GM12891 (cell line): Measurements from ENCODE around the gene ACAP1.

Experiments
- POLR2A ChIP-seq: IDR thresholded peaks from 2 replicates; pipeline ENCODE4 v1.6.1; 2011; ENCODE audit warnings: low read depth, low read length, control low read depth
- POLR2AphosphoS5 ChIP-seq: IDR thresholded peaks from 2 replicates; pipeline ENCODE4 v1.6.1; 2011; ENCODE audit warnings: low read depth, low read length, control low read depth
- POU2F2 ChIP-seq: IDR thresholded peaks from 2 replicates; pipeline ENCODE4 v1.6.1; 2011; ENCODE audit warnings: low read depth, mild to moderate bottlenecking, control low read depth, low read length, moderate library complexity
- SPI1 ChIP-seq: IDR thresholded peaks from 2 replicates; pipeline ENCODE4 v1.6.1; 2011; ENCODE audit warnings: low read depth, low read length, control low read depth
- TAF1 ChIP-seq: IDR thresholded peaks from 2 replicates; pipeline ENCODE4 v1.6.1; 2011; ENCODE audit warnings: low read depth, low read length, control low read depth

DNA sequence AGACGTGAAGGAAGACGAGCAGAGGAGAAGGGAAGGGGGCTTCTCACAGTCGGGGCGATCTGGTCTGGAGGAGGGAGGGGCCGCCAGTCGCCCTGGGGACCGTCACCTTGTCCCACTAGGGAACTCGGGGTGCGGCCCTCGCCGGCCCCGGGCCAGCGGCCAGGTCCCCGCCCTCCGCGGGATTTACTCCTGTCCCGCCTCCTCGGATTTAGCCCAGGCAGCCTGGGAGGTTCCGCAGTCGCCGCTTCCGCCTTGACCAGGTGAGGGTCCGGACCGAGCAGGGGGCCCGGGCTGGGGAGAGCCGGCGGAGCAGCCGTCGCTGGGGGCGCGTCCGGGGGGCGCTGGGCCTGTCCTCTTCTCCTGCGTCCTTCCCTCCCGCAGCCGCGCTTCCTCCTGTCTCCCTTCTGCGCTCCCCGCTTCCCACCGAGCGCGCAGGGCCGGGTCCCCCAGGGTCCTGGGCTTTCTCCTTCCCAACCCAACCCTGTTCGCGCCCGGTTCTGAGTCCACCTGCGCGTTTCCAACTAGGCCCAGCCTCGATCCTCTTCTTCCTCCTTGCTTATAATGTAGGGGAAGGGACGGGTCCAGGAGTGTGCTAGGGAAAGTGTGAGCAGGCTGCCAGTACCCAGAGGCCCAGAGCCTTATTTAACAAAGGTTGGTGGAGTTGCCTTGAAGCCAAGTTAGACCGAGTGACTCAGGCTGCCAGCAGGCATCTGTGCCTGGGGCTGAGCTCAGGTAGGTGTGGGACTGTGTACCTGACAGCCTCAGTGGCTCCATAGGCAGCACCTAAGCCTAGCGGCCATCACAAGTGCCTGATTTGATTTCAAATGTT, 44.7 kb downstream of the ACAP1 start, which contains the start of gene TNK1:
- TF ChIP-seq POLR2A (no peak), POLR2AphosphoS5 (no peak), TAF1 (no peak), POU2F2 (no peak), SPI1 (no peak)
